GM10847 (cell line): ENCODE measurements around the gene GRIN1.

Experiments used
- POLR2A ChIP-seq: IDR thresholded peaks from 2 replicates; pipeline ENCODE4 v1.6.1; 2011; ENCODE audit not compliant: insufficient read length; ENCODE audit errors: extremely low read depth

GRIN1 gene

DNA sequence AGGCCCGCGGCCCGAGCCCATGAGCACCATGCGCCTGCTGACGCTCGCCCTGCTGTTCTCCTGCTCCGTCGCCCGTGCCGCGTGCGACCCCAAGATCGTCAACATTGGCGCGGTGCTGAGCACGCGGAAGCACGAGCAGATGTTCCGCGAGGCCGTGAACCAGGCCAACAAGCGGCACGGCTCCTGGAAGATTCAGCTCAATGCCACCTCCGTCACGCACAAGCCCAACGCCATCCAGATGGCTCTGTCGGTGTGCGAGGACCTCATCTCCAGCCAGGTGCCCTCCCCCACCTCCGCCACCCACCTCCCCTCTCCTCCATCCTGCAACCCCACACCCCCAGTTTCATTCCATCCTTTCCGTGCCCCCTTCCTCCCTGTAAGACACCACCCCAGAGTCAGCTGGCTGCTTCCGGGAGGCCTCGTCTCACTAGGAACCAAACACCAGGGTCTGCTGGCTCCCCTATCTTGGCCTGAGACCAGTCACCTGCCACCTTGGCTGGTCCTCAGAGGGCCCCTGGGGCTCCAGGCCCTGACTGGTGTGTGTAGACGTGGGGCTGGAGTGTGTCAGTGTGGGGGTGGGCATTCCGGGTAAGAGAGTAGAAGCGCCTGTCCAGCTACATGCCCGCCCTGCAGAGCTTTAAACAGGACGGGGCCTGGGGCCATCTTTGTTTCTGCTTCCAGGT, 655 bp downstream of the GRIN1 start:
- no peak for TF ChIP-seq POLR2A

DNA sequence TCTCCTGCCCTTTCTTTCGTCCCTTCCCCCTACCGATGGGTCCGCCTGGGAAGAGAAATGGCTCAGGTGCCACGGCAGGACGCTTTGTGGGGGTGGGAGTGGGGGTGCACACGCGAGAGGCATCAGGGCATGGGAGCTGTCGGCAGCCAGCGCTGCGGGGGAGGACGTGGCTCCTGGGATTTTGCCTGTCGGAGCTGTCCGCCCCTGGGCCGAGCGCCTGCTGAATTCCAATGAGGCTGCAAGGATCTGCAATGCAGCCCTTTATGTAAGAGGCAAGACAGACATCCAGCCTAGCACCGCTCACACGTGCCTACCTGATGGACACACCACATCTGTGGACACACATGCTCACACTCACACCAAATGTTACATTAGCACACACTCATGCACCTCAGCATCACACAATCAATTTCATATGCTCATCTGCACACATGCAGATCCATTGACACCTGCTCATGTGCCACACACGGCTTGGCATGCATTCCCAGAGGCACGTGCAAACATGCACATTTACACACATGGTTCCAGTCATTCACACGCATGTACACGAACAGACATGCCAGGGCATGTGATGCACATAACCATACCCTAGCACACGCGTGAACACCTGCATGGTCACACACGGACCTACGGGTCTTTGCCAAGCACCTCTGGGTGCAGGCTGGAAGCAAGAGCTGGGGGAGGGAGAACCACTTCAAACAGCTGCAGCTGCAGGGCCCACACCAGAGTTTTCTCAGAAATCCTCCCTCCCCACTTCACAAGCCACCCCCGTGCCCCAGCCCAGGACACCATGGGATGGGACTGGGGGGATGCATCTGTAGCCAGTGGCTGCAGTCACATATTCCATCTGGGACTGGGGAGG, 1.4 kb downstream of the GRIN1 start:
- no peak for TF ChIP-seq POLR2A

DNA sequence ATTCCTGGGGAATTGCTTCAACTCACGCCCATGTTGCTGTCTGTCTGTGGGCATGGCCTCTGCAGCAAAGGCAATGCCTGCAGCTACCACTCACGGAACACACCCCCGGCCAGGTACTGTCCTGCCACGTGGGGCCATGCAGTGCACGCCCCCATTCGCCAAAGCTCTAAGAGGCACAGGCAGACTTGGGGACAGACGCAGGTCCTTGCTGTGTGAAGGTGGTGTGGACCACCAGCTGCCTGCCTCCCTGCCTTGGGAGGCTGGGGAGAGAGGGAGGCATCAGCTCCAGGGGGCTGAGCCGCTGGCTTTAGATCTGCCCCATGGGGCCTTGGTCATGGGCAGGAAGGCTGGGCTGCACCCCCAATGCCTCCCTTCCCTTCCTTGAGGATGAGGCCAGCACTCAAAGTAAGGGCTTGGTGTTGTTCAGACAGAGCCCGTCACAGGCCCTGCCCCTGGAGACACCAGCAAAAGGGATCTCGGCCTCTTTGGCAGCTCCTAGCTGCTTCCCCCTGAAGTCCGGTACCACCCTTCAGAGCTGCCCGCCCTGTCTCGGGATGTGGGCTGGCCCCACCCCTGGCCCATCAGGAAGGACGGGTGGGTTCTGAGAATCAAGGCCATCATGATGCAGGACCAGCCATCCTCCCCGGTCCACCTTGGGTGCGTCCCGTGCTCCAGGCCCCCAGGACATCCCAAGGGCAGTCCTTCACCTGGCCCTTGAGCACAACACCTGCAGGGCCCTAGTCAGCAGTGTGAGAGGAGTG, 2.3 kb downstream of the GRIN1 start:
- TF ChIP-seq POLR2A = no peak

DNA sequence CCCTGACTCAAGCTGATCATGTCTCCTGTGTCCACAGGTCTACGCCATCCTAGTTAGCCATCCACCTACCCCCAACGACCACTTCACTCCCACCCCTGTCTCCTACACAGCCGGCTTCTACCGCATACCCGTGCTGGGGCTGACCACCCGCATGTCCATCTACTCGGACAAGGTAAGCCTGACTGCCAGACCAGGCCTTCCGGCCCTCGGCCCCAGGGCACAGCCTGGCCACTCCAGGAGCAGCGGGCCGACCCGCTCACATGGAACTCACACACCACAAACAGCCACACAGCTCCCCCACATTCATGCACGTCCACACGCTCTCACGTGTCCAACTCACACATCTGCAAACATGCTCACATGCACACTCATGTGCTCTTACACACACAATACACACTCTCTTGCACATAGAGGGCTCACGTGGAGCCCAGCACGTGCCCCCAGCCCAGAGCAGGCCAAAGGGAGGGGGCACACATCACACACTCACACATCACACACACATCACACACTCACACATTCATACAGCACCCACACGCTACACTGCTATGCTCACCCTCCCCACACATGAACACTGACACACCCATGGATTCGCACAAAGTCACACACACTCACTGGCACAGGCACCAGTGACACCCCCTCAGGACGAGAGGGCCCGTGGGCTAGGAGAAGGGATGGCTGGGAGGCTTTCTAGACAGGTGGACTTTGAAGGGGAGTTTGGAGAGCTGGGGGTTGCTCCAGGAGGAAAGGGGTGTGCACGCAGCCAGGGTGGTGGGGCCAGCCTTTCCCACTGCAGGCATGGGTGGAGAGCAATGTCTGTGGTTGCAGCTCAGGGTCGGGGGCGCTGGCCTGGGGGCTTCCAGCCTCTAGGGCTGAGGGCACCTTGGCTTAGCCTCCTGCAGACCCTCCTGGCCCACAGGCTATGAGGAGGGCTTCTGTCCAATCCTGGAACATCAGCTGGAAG, 3.3 kb downstream of the GRIN1 start:
- TF ChIP-seq POLR2A = no peak

DNA sequence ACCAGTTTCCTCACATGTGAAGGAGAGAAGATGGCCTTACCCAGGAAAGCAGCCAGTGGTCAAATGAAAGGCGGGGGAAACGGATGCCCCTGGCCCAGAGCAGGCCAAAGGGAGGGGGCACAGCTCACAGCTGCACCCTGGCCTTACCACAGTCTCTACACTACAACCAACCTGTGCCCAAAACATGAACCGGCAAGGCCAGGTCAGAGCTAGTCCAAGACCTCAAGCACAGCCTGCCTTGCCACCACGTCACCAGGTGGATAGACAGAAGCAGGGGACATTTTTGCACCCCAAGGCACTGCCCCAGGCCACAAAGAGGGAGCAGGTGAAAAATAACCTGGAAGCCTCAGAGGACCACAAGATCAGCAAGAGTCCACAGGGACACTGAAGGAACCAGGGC, 4.5 kb downstream of the GRIN1 start:
- TF ChIP-seq POLR2A = no peak

DNA sequence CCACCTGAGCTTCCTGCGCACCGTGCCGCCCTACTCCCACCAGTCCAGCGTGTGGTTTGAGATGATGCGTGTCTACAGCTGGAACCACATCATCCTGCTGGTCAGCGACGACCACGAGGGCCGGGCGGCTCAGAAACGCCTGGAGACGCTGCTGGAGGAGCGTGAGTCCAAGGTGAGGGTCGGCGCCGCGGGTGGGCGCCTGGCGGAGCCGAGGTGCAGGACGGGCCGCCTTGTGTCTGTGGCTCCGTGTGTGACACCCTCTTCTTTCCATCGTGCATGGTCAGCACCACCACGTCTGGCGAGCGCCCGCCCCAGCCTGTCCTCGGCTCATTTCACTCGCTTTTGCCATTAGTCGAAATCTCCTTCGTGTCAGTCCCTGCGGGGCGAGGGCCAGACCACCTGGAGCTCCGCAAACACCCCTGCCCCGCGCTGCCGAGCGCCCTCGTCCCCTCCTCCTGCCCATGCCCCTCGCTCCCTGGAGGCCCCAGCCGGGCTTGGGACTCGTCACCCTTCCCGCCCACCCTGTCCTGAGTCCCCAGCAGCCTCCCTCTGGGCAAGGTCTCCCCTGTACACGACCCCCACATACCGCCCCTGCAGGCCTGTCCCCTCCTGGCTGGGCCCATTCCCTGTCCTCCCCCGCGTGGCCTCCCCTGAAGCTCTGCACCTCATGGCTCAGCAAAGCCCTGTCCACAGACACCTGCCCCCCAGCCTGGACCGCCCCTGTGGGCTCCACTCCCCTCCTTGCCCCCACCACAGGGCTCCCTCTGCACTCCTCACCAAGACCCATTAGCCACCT, 7.0 kb downstream of the GRIN1 start:
- no peak for TF ChIP-seq POLR2A

DNA sequence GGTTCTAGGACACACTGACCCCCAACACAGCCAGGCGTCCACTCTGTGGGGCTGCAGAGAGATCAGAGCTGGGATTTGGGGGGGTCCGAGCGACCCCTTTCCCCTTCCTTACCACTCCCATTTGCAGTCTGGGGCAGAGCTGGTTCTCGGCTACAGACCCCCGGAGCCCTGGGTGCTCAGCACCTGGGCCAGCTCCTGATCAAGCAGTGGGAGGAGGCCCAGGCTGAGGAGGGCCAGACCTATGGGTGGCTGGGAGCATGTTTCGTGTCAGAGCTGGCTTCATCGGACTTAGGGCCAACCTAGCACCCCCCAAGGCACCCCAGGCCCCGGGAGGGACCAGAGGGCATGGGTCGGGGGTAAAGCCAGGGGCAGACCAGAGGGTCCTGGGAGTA, 7.6 kb downstream of the GRIN1 start:
- no peak for TF ChIP-seq POLR2A

DNA sequence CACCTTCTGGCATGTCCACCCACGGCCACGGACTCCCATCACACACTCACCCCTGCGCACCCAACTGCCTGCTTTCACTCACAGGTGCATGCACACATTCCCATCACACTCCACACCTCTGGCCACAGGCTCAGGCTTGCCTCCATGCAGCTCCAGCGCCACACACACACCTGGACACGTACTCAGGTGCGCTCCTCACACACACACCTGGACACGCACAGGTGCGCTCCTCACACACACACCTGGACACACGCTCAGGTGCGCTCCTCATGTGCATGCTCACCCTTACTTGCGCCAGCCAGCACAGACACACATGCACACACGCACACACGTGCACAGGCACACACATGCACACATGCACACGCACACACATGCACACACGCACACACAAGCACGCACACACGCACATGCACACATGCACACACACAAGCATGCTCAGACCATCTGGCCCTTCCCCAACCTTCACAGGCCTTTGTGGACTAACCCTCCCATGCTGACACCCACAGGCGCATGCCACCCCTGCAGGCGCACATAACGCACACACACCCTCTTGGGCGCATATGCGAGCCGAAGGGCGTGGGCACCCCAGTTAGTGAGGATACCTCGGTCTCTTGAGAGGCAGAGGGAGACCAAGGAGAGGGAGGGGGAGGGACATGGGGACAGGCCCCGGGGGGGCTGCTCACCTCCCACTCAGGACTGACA, 8.3 kb downstream of the GRIN1 start:
- TF ChIP-seq POLR2A = no peak

DNA sequence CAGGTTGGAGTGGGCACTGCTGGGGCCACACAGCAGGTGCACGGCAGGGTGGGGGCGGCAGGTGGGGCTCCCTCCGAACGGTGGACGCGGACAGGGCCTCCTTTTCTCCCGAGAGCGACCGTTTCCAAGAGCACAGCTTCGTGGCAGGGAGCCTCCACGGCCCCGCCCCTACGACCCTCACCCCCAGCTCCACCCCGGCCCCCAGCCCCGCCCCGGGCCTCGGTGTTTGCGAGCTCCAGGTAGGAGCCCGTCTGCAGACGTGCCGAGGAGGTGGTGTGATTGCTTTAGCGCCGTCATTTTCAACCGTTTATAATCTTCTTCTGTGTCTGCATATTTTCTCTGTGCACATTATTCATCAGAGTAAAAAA, 8.8 kb downstream of the GRIN1 start:
- no peak for TF ChIP-seq POLR2A

DNA sequence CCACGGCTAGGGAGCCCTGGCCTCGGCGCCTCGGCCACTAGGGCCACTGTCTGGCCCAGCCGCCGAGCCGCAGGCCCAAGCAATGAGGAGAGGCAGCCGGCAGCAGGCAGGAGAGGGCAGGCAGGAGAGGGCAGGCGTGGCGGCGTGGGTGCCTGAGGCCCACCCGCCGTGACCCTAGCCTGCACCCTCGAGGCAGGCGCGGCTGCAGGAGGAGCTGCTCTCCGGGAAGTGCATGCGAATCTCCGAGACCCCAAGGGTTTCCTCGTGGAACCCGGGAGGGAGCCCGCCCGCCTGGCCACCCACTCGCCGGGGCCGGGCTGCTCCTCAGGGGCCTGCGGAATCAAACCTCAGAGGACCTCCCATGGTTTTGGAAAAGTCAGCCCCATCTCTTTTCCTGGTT, 9.3 kb downstream of the GRIN1 start:
- no peak for TF ChIP-seq POLR2A

DNA sequence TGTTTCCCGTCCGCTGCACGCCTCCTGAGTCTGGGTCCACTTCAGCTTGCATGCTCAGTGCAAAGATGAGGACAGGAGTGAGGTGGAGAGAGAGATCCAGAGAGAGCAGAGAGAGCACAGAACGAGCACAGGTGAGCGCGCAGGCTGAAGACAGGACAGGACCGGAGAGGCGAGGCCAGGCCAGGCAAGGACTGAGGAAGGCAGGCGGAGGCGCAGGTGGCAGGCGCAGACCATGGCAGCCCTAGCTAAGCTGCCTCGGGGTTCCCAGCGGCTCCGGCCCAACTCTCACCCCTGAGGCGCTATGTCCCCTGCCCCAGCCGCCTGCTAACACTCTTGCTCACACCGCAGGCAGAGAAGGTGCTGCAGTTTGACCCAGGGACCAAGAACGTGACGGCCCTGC, 9.7 kb downstream of the GRIN1 start:
- TF ChIP-seq POLR2A = no peak

DNA sequence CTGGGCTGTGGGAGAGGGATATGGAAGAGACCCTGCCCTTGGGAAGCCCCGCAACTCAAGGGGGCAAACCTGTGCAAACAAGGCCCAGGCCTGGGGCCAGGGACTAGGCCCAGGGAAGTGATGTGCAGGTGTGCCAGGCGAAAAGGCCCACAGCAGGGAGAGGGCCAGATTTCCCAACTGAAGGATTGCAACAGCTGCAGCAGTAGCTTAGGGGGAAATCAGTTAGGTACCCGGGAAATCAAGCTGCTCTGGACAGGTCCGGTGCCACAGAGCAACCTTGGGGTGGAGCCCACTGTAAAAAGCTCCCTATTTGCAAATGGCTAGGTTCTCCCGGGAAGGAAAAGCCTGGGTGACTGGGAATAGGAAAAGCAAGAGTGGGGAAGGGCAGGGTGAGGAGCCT, 10.4 kb downstream of the GRIN1 start:
- TF ChIP-seq POLR2A = no peak

DNA sequence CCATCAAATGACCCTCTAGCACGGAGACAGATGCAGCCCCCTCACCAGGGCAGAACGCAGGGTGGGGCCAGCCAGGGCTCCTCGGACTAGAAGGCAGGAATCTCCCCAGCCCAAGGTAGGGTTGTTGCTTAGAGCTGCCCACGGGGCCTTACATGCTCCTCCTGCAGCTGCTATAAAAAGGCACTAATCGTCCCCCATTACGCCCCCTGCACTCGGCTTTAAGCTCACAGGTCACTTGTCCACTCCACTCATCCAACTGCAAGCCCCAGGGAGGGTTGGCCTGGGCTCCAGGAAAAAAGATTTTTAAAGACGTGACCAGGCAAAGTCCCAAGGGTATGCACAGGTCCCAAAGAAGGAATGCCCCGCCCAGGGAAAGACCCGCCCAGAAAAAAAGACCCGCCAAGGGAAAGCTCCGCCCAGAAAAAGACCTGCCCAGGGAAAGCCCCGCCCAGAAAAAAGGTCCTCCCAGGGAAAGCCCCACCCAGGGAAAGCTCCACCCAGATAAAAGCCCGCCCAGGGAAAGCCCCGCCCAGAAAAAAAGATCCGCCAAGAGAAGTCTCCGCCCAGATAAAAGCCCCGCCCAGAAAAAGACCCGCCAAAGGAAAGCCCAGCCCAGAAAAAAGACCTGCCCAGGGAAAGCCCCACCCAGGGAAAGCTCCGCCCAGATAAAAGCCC, 11.1 kb downstream of the GRIN1 start:
- no peak for TF ChIP-seq POLR2A
